Measurements from ENCODE around the gene MUS81. TPM values are rescaled to one million over a fixed set of nuclear protein-coding genes. Genes with fewer than 3 reads are reported as not detected.

MUS81 gene
- total and polyA plus RNA-seq, 9 of the 15 experiments (the other 6 are each of a cell fraction or from before 2014, with no cell fraction given) = 13.4 to 118 (median 53.7) TPM

DNA sequence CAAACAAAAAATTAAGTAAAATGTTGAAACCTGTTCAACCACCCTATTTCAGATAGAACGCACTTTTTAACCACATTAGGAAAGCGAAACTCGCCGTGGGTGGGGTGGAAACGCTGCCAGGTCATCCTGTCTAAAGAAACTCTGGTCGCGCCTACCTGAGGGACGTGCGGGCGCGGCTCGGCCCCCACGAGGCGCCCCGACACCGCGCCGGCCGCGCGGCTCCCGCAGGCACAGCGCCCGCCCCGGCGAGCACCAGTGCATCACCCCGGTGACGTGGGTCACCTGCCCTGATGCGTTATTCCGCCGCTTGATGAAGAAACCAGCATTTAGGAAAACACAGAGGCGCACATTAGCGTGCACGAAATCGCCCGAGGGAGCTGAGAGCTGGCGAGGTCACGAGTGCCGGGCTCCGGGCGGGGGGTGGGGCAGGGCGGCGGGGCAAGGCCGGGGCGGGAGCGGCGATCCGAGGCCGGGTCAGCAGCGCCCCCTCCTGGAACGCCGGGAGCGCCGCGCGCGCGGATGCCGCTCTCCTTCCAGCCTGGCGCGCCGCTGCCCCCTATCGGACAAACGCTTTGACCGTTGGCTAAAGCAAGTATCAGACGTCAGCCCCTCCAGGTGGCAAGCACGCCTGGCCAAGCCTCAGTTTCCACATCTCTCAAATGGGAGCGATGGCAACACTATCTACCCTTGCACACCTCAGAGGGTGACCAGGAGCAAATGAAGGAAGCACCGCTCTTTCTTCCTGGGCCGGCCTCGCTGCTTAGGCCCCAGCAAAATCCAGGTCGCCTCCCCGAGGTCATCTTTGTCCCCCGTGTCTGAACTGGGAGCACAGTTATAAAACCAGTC lies 42.2 kb upstream of the MUS81 start (continued):
- TF ChIP-seq SFPQ (IDR thresholded peaks at IDR 0.05; ENCODE audit: low read depth, low read length) (no peak), CC2D1A (IDR thresholded peaks at IDR 0.05) (peak; percentile 20; the same call in 1 of the 2 replicates), POLR2AphosphoS5 (IDR thresholded peaks at IDR 0.05; ENCODE audit: control insufficient read depth, insufficient read depth, low read depth, low read length) (no peak), ZNF445 (CRISPR knock-in tag; IDR thresholded peaks at IDR 0.05; ENCODE audit: low read depth) (no peak), WHSC1 (IDR thresholded peaks at IDR 0.05; ENCODE audit: low read length) (no peak), NR4A1 (CRISPR knock-in tag; IDR thresholded peaks at IDR 0.05) (no peak), NR4A1 (tag; IDR thresholded peaks at IDR 0.05) (no peak), ZNF232 (CRISPR knock-in tag; IDR thresholded peaks at IDR 0.05) (no peak), CBX3 (IDR thresholded peaks at IDR 0.05; ENCODE audit: borderline replicate concordance in 1 of 2, low read length in 2 of 2) (peak in 1 of 2 experiments; percentile 80; a peak in 1 of 3 replicates), RBM39 (optimal IDR thresholded peaks at IDR 0.05; ENCODE audit: low read depth, low read length) (no peak), ARNT (IDR thresholded peaks at IDR 0.05) (no peak), ZBTB40 (IDR thresholded peaks at IDR 0.05) (no peak), ZBTB40 (CRISPR knock-in tag; IDR thresholded peaks at IDR 0.05) (no peak), THRAP3 (IDR thresholded peaks at IDR 0.05; ENCODE audit: borderline replicate concordance) (no peak), PHF8 (IDR thresholded peaks at IDR 0.05; ENCODE audit: borderline replicate concordance, low read length) (peak; percentile 58; the same call in 1 of the 2 replicates)
